Measurements from ENCODE around the gene MAPK13.

MAPK13 gene

GRCh38 chr6:36169023-36170007 lies 39.0 kb downstream of the MAPK13 start:
- no peak for DNase-seq (ENCODE audit: low read depth)

GRCh38 chr6:36170704-36171103 lies 40.4 kb downstream of the MAPK13 start:
- no peaks in the 10 kb centered on the region for H3K4me1 ChIP-seq (ENCODE audit: control insufficient read depth, insufficient read depth, low read length)

More at GRCh38 chr6:36169023-36170007, 39.0 kb downstream of the MAPK13 start:
- H3K4me3 ChIP-seq (ENCODE audit: low read length): no peak overlapping the region
- H3K9me3 ChIP-seq (ENCODE audit: control insufficient read depth, low read length): no peaks in the 10 kb centered on the region
- H3K36me3 ChIP-seq (ENCODE audit: control insufficient read depth, insufficient read depth, low read length, severe bottlenecking): no peaks in the 10 kb centered on the region
- no peaks in the 10 kb centered on the region for H3K4me1 ChIP-seq (ENCODE audit: control insufficient read depth, insufficient read depth, low read length)
- H3K27me3 ChIP-seq (replicated peaks; ENCODE audit: control insufficient read depth, insufficient read depth, low read length): no peaks in the 10 kb centered on the region
- H3K9ac ChIP-seq (ENCODE audit: low read length): no peak overlapping the region

GRCh38 chr6:36171573-36171972 lies 41.3 kb downstream of the MAPK13 start:
- DNase-seq (ENCODE audit: low read depth): no peak
- Histone ChIP-seq H3K4me3 (ENCODE audit: low read length) (no peak overlapping the region), H3K9me3 (ENCODE audit: control insufficient read depth, low read length) (no peaks in the 10 kb centered on the region), H3K36me3 (ENCODE audit: control insufficient read depth, insufficient read depth, low read length, severe bottlenecking) (no peaks in the 10 kb centered on the region), H3K9ac (ENCODE audit: low read length) (no peak overlapping the region), H3K27me3 (replicated peaks; ENCODE audit: control insufficient read depth, insufficient read depth, low read length) (no peaks in the 10 kb centered on the region), H3K4me1 (ENCODE audit: control insufficient read depth, insufficient read depth, low read length) (no peaks in the 10 kb centered on the region)

More at GRCh38 chr6:36170704-36171103, 40.4 kb downstream of the MAPK13 start:
- no peak for DNase-seq (ENCODE audit: low read depth)
- Histone ChIP-seq H3K27me3 (replicated peaks; ENCODE audit: control insufficient read depth, insufficient read depth, low read length) (no peaks in the 10 kb centered on the region), H3K9me3 (ENCODE audit: control insufficient read depth, low read length) (no peaks in the 10 kb centered on the region), H3K36me3 (ENCODE audit: control insufficient read depth, insufficient read depth, low read length, severe bottlenecking) (no peaks in the 10 kb centered on the region), H3K4me3 (ENCODE audit: low read length) (no peak overlapping the region), H3K9ac (ENCODE audit: low read length) (no peak overlapping the region)

GRCh38 chr6:36177166-36177565 lies 46.9 kb downstream of the MAPK13 start:
- Histone ChIP-seq H3K9me3 (ENCODE audit: control insufficient read depth, low read length) (peaks cover 15% of the 10 kb centered on the region), H3K27me3 (replicated peaks; ENCODE audit: control insufficient read depth, insufficient read depth, low read length) (no peaks in the 10 kb centered on the region), H3K4me3 (ENCODE audit: low read length) (no peak overlapping the region), H3K4me1 (ENCODE audit: control insufficient read depth, insufficient read depth, low read length) (no peaks in the 10 kb centered on the region), H3K36me3 (ENCODE audit: control insufficient read depth, insufficient read depth, low read length, severe bottlenecking) (no peaks in the 10 kb centered on the region), H3K9ac (ENCODE audit: low read length) (no peak overlapping the region)
- DNase-seq (ENCODE audit: low read depth): no peak

- Histone ChIP-seq H3K9me3 (ENCODE audit: control insufficient read depth, low read length) (peaks cover 23% of the 10 kb centered on the region), H3K36me3 (ENCODE audit: control insufficient read depth, insufficient read depth, low read length, severe bottlenecking) (no peaks in the 10 kb centered on the region), H3K4me3 (ENCODE audit: low read length) (no peak overlapping the region), H3K27me3 (replicated peaks; ENCODE audit: control insufficient read depth, insufficient read depth, low read length) (no peaks in the 10 kb centered on the region), H3K4me1 (ENCODE audit: control insufficient read depth, insufficient read depth, low read length) (no peaks in the 10 kb centered on the region), H3K9ac (ENCODE audit: low read length) (no peak overlapping the region)
- DNase-seq (ENCODE audit: low read depth): no peak
These were observed 48.2 kb downstream of the MAPK13 start for GRCh38 chr6:36178544-36178943.

- no peak for DNase-seq (ENCODE audit: low read depth)
- H3K27me3 ChIP-seq (replicated peaks; ENCODE audit: control insufficient read depth, insufficient read depth, low read length): no peaks in the 10 kb centered on the region
- H3K9ac ChIP-seq (ENCODE audit: low read length): no peak overlapping the region
- H3K36me3 ChIP-seq (ENCODE audit: control insufficient read depth, insufficient read depth, low read length, severe bottlenecking): no peaks in the 10 kb centered on the region
- peaks cover 23% of the 10 kb centered on the region for H3K9me3 ChIP-seq (ENCODE audit: control insufficient read depth, low read length)
- peaks cover 3% of the 10 kb centered on the region for H3K4me1 ChIP-seq (ENCODE audit: control insufficient read depth, insufficient read depth, low read length)
- H3K4me3 ChIP-seq (ENCODE audit: low read length): no peak overlapping the region
These were observed 49.8 kb downstream of the MAPK13 start for GRCh38 chr6:36180126-36180525.

- H3K36me3 ChIP-seq (ENCODE audit: control insufficient read depth, insufficient read depth, low read length, severe bottlenecking): no peaks in the 10 kb centered on the region
- H3K9me3 ChIP-seq (ENCODE audit: control insufficient read depth, low read length): peaks cover 8% of the 10 kb centered on the region
- peaks cover 3% of the 10 kb centered on the region for H3K4me1 ChIP-seq (ENCODE audit: control insufficient read depth, insufficient read depth, low read length)
- H3K27me3 ChIP-seq (replicated peaks; ENCODE audit: control insufficient read depth, insufficient read depth, low read length): no peaks in the 10 kb centered on the region
- no peak for DNase-seq (ENCODE audit: low read depth)
- H3K4me3 ChIP-seq (ENCODE audit: low read length): no peak overlapping the region
- no peak overlapping the region for H3K9ac ChIP-seq (ENCODE audit: low read length)
These were observed 54.0 kb downstream of the MAPK13 start for GRCh38 chr6:36184311-36184710.

GRCh38 chr6:36186199-36186598 lies 55.9 kb downstream of the MAPK13 start:
- H3K27me3 ChIP-seq (replicated peaks; ENCODE audit: control insufficient read depth, insufficient read depth, low read length): no peaks in the 10 kb centered on the region
- peaks cover 3% of the 10 kb centered on the region for H3K4me1 ChIP-seq (ENCODE audit: control insufficient read depth, insufficient read depth, low read length)
- H3K9me3 ChIP-seq (ENCODE audit: control insufficient read depth, low read length): peaks cover 8% of the 10 kb centered on the region
- no peaks in the 10 kb centered on the region for H3K36me3 ChIP-seq (ENCODE audit: control insufficient read depth, insufficient read depth, low read length, severe bottlenecking)
- no peak overlapping the region for H3K4me3 ChIP-seq (ENCODE audit: low read length)
- DNase-seq (ENCODE audit: low read depth): no peak
- H3K9ac ChIP-seq (ENCODE audit: low read length): no peak overlapping the region

GRCh38 chr6:36187446-36187845 lies 57.1 kb downstream of the MAPK13 start:
- no peak overlapping the region for H3K4me3 ChIP-seq (ENCODE audit: low read length)
- DNase-seq (ENCODE audit: low read depth): no peak
- peaks cover 5% of the 10 kb centered on the region for H3K9me3 ChIP-seq (ENCODE audit: control insufficient read depth, low read length)
- no peak overlapping the region for H3K9ac ChIP-seq (ENCODE audit: low read length)
- H3K4me1 ChIP-seq (ENCODE audit: control insufficient read depth, insufficient read depth, low read length): peaks cover 3% of the 10 kb centered on the region
- no peaks in the 10 kb centered on the region for H3K36me3 ChIP-seq (ENCODE audit: control insufficient read depth, insufficient read depth, low read length, severe bottlenecking)
- no peaks in the 10 kb centered on the region for H3K27me3 ChIP-seq (replicated peaks; ENCODE audit: control insufficient read depth, insufficient read depth, low read length)
